GM18511 (cell line): Measurements from ENCODE around the gene AMDHD2.
"Not testable (repeated sequence)": the region's sequence is repeated elsewhere in the genome, so short reads cannot be mapped to it uniquely, and the experiment has no call there.

ENCODE experiments used
- ATAC-seq: cut with Tn5 transposase; IDR thresholded peaks from one replicate; pipeline ENCODE4 v1.9.1; 2021; ENCODE audit warnings: mild to moderate bottlenecking, moderate library complexity; ENCODE audit not compliant: unreplicated experiment

The AMDHD2 gene

GRCh38 chr16:2567506-2567905 is 47.3 kb downstream of the AMDHD2 start:
- not testable (repeated sequence) for ATAC-seq

GRCh38 chr16:2568573-2568972 is 48.4 kb downstream of the AMDHD2 start:
- ATAC-seq, result not testable (repeated sequence)

GRCh38 chr16:2572704-2573103 is 52.5 kb downstream of the AMDHD2 start:
- ATAC-seq, result not testable (repeated sequence)

GRCh38 chr16:2575839-2576238 is 55.7 kb downstream of the AMDHD2 start:
- ATAC-seq, result not testable (repeated sequence)

GRCh38 chr16:2577044-2577443 is 56.9 kb downstream of the AMDHD2 start:
- not testable (repeated sequence) for ATAC-seq

- ATAC-seq, result not testable (repeated sequence)
These were observed 58.7 kb downstream of the AMDHD2 start for GRCh38 chr16:2578905-2579304.

- ATAC-seq, result not testable (repeated sequence)
These were observed 60.0 kb downstream of the AMDHD2 start for GRCh38 chr16:2580143-2580542.

GRCh38 chr16:2580818-2581217 is 60.6 kb downstream of the AMDHD2 start:
- ATAC-seq, result not testable (repeated sequence)
